ENCODE measurements around the gene DDB1.

The DDB1 gene

DNA sequence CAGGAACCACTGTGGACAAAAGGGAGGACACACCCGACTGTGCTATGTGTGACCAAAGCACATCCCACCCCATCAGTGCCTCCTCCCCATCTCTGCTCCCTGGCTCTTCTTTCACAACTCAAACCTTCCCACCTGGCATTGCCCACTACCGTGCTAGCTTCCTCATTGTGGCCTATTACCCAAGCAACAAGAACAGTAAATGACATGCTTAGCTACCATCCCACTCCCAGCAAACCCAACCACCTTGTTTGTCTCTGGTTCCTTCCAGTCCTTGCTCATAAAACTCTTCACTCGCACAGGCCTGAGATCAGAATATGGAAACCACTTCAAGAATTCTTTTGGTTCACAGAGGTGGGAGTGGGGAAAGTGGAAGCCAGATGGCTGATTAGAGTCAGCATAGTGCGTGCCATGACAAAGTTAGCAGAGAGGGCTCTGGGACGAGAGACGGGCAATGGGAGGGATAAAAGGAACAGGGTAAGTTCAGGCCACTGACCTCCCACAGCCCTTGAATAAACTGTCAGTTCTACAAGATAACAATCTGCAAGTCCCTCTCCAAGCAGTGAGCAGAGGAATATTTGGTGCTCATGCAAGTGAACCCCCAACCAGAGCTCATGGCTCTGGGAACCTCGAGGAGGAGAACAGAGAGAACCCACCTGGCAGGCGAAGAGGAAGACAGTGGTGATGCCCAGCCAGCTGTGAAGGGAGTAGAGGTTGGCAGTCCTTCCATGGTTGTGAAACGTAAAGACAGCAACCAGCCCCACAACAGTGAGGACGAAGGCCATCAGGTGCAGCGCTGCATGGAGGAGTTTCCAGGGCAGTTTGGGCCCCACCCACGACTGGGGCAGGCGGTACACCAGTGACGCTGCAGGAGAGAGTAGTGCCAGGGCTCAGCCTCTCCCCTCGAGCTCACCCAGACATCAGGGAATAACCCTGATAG, 20.5 kb upstream of the DDB1 start:
- DNase-seq (ENCODE audit: insufficient read length) (no peak), FAIRE-seq (no peak)
- TF ChIP-seq POLR2A (IDR thresholded peaks at IDR 0.05; ENCODE audit: low read depth, low read length), result no peak
- no peak for TF ChIP-seq TAF1 (IDR thresholded peaks at IDR 0.05; ENCODE audit: borderline replicate concordance, low read depth, low read length)
- no peak for TF ChIP-seq POLR2AphosphoS5 (IDR thresholded peaks at IDR 0.05; ENCODE audit: low read depth, low read length)

DNA sequence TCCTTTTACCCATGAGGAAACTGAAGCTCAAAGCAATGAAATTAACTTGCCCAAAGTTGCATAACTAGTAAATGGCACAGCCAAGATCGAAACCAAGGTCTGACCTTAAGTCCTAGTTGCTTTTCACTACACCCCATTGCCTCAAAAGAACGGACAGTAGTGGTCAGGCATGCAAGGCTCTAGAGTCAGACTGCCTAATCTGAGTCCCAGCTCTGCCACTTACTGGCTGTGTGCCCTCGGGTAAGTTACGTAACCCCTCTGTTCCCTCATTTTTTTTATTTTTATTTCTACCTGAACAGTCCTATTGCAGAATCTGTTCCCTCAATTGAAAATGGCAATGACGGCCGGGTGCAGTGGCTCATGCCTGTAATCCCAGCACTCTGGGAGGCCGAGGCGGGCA, 19.1 kb upstream of the DDB1 start:
- DNase-seq (ENCODE audit: insufficient read length) (no peak), FAIRE-seq (no peak)
- TF ChIP-seq POLR2AphosphoS5 (IDR thresholded peaks at IDR 0.05; ENCODE audit: low read depth, low read length) (no peak), TAF1 (IDR thresholded peaks at IDR 0.05; ENCODE audit: borderline replicate concordance, low read depth, low read length) (no peak), POLR2A (IDR thresholded peaks at IDR 0.05; ENCODE audit: low read depth, low read length) (no peak)

DNA sequence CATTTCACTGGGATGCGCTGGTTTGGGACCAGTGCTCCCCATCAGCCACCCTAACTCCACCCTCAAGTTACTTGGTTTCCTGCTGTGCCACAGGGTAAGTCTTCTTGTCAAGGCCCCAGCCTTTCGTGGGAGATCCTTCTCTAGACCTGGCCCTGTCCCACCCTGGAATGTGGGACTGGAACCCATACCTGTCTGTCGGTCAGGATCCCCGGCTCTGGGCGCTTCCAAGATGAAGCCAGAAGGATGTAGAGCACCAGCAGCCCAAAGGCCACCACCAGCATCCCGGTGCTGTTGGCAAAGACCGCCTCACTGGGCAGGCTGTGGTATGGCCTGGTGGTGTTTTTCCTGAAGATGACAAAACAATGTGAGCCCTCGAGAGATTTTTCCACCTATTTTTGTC, 17.9 kb upstream of the DDB1 start:
- FAIRE-seq (no peak), DNase-seq (ENCODE audit: insufficient read length) (no peak)
- TF ChIP-seq POLR2A (IDR thresholded peaks at IDR 0.05; ENCODE audit: low read depth, low read length) (no peak), POLR2AphosphoS5 (IDR thresholded peaks at IDR 0.05; ENCODE audit: low read depth, low read length) (no peak), TAF1 (IDR thresholded peaks at IDR 0.05; ENCODE audit: borderline replicate concordance, low read depth, low read length) (no peak)

DNA sequence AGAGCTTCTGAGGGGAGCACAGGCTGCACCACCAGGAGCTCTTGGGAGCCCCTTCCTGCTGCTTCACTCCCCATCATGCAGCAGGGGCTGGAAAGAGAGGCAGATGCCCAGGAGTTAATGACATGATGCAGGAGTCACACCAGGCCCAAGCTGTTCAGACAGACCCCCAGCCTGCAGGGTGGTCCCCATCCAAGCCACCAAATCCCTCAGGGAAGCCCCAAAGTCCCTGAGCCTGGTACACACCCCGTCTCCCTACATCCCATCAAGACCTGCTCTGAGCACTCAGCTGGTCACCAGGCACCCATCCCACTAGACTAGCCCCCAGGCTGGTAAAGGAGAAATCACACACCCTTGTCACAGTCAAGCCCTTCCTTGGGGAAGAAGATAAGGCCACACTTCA, 17.4 kb upstream of the DDB1 start:
- no peak for FAIRE-seq
- TF ChIP-seq POLR2A (IDR thresholded peaks at IDR 0.05; ENCODE audit: low read depth, low read length) (no peak), POLR2AphosphoS5 (IDR thresholded peaks at IDR 0.05; ENCODE audit: low read depth, low read length) (no peak), TAF1 (IDR thresholded peaks at IDR 0.05; ENCODE audit: borderline replicate concordance, low read depth, low read length) (no peak)
- no peak for DNase-seq (ENCODE audit: insufficient read length)

DNA sequence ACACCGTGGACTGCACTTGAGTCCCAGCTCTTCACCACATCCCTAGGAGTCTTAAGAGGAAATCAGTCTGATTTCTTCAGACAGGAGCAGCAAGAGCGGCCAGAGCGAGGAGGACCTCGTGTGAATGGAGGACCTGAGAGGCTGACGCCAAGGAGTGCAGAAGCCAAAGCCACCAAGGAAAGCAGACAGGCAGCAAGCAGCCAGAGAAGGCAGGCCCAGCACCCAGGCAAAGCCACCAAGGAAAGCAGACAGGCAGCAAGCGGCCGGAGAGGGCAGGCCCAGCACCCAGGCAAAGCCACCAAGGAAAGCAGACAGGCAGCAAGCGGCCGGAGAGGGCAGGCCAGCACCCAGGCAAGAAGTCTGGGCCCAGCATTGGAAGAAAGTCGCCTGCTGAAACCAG, 17.0 kb upstream of the DDB1 start:
- DNase-seq (ENCODE audit: insufficient read length) (no peak), FAIRE-seq (no peak)
- TF ChIP-seq POLR2AphosphoS5 (IDR thresholded peaks at IDR 0.05; ENCODE audit: low read depth, low read length) (no peak), POLR2A (IDR thresholded peaks at IDR 0.05; ENCODE audit: low read depth, low read length) (no peak), TAF1 (IDR thresholded peaks at IDR 0.05; ENCODE audit: borderline replicate concordance, low read depth, low read length) (no peak)

DNA sequence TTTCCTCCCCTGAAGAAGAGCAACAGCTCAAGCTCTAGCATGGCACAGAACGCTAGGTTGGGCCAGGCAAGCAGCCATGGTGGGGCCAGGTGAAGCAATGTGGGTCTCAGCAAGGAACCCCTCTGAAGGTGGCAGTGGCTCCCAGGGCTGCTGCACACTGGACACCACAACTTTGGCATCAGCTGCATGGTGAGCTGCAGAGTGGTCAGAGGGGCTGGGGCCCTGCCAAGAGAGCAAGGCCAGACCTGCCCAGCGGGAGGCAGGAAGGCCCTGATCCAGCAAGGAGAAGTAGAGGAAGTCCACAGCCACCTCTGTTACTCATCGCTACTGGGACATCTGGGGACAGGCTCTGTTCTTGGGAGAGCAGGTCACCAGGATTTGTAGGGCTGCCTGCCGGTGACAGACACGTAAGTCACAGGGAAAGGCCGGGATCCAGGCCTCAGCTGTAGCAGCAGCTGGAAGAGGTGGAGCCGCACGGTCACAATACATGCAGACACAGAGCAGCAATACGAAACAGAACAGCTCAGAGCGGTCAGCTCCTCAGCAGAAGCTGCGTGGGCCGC, 16.4 kb upstream of the DDB1 start:
- FAIRE-seq, result no peak
- DNase-seq (ENCODE audit: insufficient read length), result no peak
- TF ChIP-seq POLR2AphosphoS5 (IDR thresholded peaks at IDR 0.05; ENCODE audit: low read depth, low read length), result 0 out of 2 replicates have a peak, but pooled peaks have one; percentile 5
- no peak for TF ChIP-seq TAF1 (IDR thresholded peaks at IDR 0.05; ENCODE audit: borderline replicate concordance, low read depth, low read length)
- no peak for TF ChIP-seq POLR2A (IDR thresholded peaks at IDR 0.05; ENCODE audit: low read depth, low read length)

DNA sequence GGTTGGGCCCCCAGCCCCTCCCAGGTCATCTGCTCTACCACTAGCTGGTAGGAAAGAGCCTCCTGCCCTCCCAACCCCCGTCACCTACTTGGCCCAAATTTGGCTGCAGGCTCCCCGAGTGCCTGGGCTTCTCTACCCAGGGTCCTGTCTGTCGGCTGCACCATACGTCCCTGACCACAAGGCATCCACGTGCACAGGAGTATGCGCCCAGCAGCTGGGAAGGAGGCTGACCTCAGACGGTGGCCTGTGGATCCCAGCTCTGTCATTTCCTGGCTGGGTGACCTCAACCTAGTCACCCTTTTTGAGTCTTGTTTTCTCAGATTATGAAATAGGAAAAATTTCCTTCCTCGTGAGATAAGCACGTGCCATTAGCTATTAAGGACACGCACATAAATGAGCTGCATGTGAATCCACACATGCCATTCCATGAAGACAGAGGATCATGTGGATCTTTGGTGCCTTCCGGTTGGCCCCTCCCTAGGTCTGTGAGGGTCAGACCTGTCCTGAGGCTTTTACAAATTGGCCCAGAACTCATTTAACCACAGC, 15.1 kb upstream of the DDB1 start:
- DNase-seq (ENCODE audit: insufficient read length) (no peak), FAIRE-seq (no peak)
- no peak for TF ChIP-seq POLR2AphosphoS5 (IDR thresholded peaks at IDR 0.05; ENCODE audit: low read depth, low read length)
- TF ChIP-seq POLR2A (IDR thresholded peaks at IDR 0.05; ENCODE audit: low read depth, low read length), result no peak
- TF ChIP-seq TAF1 (IDR thresholded peaks at IDR 0.05; ENCODE audit: borderline replicate concordance, low read depth, low read length), result no peak

DNA sequence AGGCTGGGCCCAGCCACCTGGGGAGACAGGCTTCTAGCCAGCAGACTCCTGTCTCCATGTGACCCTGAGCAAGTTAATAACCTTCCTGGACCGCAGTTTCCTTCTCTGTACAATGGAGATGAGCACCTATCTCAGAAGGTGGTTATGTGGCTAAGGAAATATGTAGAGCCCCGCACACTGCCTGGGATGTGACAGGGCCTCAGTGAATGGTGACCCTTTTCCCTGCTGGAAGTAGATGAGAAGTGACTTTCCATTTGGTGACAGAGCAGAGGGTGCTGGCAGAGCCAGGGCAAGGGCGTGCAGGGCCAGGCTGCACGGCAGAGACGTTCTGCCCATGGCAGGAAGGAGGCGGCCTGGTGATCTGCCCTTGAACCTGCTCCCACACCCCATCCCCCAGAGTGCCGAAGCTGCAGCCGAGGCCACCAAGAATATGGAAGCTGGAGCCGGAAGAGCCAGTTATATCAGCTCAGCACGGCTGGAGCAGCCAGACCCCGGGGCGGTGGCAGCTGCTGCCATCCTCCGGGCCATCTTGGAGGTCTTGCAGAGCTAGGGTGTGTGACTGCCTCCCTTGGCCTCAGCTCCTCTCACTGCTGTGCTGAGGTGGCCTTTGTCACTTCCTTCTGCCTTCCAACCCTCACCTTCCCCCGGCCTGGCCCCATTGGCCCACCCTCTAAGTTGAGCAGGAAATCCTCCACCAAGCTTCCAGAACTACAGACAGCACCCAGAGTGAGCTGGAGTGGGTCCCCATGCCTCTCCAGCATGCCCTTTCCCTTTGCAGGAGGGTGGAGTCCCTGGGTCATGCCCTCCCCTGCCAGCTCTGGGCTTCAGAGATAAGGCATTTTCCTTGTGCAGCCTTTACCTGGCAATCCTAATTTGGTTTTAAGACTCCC, 13.3 kb upstream of the DDB1 start:
- TF ChIP-seq POLR2AphosphoS5 (IDR thresholded peaks at IDR 0.05; ENCODE audit: low read depth, low read length), result no peak
- no peak for FAIRE-seq
- no peak for DNase-seq (ENCODE audit: insufficient read length)

DNA sequence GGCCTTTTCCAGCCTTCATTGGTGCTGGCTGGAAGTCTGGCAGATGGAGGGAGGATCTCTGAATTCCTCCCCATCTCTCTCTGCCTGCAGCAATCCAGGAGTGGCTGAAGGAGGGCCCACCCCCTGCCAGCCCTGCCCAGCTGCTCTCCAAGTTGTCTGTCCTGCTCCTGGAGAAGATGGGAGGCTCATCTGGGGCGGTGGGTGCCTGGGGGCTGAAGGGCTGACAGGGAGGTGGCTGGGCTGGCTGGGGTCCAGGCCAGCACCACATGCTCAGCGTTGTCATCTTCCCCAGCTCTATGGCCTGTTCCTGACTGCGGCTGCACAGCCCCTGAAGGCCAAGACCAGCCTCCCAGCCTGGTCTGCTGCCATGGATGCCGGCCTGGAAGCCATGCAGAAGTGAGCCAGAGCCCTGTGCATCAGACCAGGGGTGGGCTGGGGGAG, 12.3 kb upstream of the DDB1 start:
- DNase-seq (ENCODE audit: insufficient read length), result no peak

DNA sequence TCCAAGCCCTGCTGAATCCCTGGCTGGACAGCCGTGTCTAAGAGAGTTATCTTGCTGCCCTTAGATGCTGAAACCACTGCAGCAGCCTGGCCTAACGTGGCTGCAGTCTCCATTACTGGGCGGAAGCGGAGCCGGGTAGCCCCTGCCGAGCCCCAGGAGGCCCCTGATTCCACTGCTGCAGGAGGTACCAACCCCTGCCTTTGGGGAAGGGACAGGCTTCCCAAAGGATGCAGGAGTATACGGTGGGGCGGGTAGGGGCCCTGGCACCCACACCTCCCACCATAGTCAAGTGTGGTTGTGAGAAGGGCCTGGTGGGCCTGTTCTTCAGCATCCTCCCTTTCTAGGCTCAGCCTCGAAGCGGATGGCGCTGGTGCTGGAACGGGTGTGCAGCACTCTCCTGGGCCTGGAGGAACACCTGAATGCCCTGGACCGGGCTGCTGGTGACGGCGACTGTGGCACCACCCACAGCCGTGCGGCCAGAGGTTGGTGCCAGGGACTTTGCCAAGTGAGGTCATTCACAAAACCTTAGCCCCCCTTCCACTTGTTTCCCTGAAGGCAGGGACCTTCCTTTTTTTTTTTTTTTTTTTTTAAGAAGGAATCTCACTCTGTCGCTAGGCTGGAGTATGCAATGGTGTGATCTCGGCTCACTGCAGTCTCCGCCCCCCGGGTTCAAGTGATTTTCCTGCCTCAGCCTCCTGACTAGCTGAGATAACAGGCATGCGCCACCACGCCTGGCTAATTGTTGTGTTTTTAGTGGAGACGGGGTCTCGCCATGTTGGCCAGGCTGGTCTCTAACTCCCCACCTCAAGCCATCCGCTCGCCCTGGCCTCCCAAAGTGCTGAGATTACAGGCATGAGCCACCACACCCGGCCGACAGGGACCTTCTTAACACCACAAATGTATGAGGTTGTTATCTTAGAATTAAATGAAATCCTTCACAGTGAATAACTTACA, 11.2 kb upstream of the DDB1 start:
- FAIRE-seq, result no peak
- DNase-seq (ENCODE audit: insufficient read length), result no peak
- no peak for TF ChIP-seq POLR2A (IDR thresholded peaks at IDR 0.05; ENCODE audit: low read depth, low read length)
- TF ChIP-seq TAF1 (IDR thresholded peaks at IDR 0.05; ENCODE audit: borderline replicate concordance, low read depth, low read length), result no peak
- no peak for TF ChIP-seq POLR2AphosphoS5 (IDR thresholded peaks at IDR 0.05; ENCODE audit: low read depth, low read length)

More for the DNA sequence above, 12.3 kb upstream of the DDB1 start:
- TF ChIP-seq POLR2A (IDR thresholded peaks at IDR 0.05; ENCODE audit: low read depth, low read length), result no peak
- TF ChIP-seq TAF1 (IDR thresholded peaks at IDR 0.05; ENCODE audit: borderline replicate concordance, low read depth, low read length), result no peak
- TF ChIP-seq POLR2AphosphoS5 (IDR thresholded peaks at IDR 0.05; ENCODE audit: low read depth, low read length), result no peak
- FAIRE-seq, result no peak

Data from GM12892 (cell line).